ENCODE measurements around the gene SUCLG2.
"Not testable (repeated sequence)": the region's sequence is repeated elsewhere in the genome, so short reads cannot be mapped to it uniquely, and the experiment has no call there.

The SUCLG2 gene

GRCh38 chr3:67602816-67603215, 51.6 kb downstream of the SUCLG2 start:
- no peak for DNase-seq

DNA sequence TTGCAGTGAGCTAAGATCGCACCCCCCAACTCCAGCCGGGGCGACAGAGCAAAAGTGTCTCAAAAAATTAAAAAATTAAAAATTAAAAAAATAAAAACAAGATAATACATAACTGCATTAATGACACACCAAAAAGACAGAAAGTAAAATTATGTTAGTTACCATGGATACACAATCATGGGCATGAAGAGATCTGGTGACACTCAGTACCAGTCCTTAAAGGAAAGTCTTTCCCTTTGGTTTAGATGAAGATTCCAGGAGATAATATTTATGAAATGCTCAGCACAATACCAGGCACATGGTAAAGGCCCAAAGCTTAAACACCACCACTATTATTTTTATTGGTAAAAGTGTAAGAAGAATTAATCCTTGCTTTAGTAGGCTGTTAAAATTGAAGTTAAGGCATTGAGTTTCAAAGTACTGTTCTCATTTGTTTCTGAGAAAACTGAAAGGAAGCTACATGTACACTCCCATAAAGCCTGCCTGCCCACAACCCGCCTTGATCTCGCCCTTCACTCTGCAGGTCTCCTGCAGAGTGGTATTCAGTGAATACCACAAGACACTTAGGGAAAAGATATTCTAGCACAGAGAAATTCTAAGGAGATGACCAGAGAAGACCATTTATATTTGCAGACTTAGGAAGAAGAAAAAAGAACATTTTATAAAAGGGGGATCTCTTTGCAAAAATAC, 52.3 kb downstream of the SUCLG2 start:
- DNase-seq: peak; percentile 46

- DNase-seq: no peak
Observed at GRCh38 chr3:67601385-67601784, 53.0 kb downstream of the SUCLG2 start.

DNA sequence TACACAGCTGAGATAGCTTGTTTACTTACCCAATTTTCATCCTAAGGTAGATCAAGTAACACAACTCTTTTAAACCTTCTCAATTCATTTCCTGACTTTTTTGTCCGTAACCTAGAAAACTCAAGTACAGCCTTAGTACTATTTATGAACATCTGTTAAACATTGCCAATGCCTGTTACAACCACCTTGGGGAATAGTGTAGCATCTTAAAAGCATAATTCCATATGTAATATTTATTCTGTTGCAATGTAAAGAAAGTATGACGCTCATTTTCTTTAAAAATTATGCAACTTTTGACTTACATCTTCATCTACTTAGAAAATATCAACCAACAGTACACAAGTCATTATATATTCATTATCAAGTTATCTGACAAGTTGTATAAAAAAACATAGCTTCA, 54.6 kb downstream of the SUCLG2 start:
- no peak for DNase-seq

- DNase-seq: peak; percentile 6
Observed at GRCh38 chr3:67598814-67599556, 55.4 kb downstream of the SUCLG2 start.

- DNase-seq: no peak
Observed at GRCh38 chr3:67595424-67595823, 59.0 kb downstream of the SUCLG2 start.

DNA sequence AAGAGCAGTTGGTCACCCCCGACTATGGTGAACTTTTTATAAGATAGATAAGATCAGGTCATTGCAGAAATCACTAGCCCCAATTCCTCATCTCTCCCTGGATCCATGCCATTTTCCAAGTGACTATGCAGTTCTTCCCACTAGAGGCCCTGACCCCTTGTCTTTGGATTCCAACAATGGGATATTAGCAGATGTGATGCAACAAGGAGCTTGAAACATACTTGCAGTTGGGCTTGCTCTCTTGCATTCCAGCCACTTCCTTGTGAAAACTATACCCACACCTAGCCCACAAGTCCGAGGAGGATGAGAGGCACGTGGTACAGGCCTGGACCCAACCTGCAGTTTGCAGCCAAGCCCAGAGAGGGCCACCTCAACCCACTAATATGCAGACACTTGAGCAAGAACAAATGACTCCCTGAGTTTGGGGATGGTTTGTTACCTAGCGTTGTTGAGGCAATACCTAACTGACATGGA, 60.6 kb downstream of the SUCLG2 start:
- no peak for DNase-seq

- no peak for DNase-seq
Observed at GRCh38 chr3:67592057-67592456, 62.4 kb downstream of the SUCLG2 start.

DNA sequence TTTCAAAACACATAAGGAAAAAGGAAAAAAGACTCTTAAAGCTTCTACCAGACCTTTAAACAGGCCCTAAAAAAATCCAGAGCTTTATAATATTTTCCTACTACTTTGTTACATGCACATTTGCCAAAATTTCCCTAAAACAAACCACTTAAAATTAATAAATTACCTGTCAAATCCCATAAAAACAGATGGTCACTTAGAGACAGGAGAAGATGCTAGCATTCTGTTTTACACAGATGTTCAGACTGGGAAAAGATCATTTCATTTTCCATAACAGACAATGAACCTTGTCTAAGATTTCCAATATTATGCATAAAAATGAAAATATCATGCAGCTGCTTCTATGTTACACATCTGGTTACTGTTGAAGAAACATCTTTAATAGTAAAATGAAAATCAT, 66.6 kb downstream of the SUCLG2 start:
- no peak for DNase-seq

DNA sequence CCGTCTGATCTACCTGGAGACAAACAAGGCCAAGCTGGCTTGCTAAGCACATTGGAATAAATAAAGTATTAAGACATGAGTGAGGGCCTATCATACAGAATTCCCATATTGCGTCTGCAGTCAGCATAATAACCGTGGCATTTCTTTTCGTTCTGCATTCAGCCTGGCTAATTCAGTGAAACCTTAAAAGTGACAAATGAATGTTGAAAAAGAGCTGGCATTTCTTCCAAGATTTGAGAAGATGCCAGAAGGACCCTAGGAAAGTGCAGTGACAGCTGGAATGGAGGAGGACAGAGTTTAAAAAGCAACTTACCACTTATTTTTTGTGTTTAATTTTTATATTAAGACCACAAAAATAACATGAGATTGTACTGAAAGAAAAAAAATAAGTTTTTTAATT, 67.1 kb downstream of the SUCLG2 start:
- no peak for DNase-seq

GRCh38 chr3:67584608-67585007, 69.8 kb downstream of the SUCLG2 start:
- not testable (repeated sequence) for DNase-seq

GRCh38 chr3:67580430-67581000, 73.9 kb downstream of the SUCLG2 start:
- DNase-seq: no peak

GRCh38 chr3:67578416-67578815, 76.0 kb downstream of the SUCLG2 start:
- no peak for DNase-seq

- no peak for DNase-seq
Observed at GRCh38 chr3:67576441-67576840, 78.0 kb downstream of the SUCLG2 start.

- no peak for DNase-seq
Observed at GRCh38 chr3:67569324-67569723, 85.1 kb downstream of the SUCLG2 start.

- DNase-seq: no peak
Observed at GRCh38 chr3:67567893-67568292, 86.5 kb downstream of the SUCLG2 start.

DNA sequence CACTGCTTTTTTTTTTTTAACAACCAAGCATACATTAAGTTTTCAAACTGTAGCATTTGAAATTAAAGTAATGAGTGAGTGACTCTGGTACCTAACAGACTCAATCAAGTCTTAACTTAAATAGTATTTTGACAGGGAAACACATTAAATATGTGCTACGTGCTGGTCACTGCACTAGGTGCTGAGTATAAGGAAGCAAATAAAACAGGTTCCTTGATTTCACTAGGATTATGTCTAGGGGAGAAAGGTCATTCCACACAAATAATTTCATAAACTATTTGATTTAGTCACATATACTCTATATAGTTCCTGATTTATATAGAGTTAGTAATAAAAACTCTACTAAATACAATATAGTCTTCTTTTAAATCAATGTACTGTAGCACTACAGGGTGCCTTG, 89.4 kb downstream of the SUCLG2 start:
- no peak for DNase-seq

GRCh38 chr3:67564008-67564407, 90.4 kb downstream of the SUCLG2 start:
- DNase-seq: no peak

- DNase-seq: no peak
Observed at GRCh38 chr3:67561667-67562394, 92.6 kb downstream of the SUCLG2 start.

DNA sequence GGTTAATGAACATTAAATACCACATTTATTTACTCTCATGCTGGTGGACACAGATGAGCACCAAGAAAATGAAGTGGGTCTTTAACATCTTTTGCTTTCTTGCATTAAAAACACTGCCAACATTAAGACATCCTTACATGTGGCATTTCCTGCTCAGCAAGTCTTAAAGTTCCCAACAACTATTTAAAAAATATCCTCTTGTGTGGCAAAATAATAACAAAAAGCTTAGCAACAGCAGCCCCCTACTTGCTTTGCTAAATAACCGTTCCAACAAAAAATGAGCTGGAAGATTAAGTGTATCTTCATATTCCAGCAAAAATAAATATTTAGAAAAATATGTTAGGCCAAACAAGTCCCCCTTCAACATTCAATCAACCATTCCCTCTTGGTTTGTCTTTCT, 93.1 kb downstream of the SUCLG2 start:
- no peak for DNase-seq

DNA sequence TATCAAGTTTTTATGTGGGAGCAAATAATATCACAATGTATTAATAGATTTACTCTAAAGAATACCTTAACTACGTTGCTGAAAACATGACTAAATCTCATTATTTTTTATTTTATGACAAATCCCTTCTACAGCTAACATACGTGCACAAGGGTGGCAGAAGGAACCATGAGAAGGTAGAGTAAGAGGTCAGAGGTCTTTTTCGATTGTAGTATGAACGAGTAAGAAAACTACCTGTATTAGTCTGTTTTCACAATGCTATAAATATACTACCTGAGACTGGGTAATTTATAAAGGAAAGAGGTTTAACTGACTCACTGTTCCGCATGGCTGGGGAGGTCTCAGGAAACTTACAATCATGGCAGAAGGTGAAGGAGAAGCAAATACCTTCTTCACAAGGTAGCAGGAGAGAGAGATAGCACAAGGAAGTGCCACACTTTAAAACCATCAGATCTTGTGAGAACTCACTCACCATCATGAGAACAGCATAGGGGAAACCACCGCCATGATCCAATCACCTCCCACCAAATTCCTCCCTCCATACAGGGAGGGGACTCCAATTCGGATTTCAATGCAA, 95.3 kb downstream of the SUCLG2 start:
- DNase-seq: no peak

GRCh38 chr3:67558426-67558825, 96.0 kb downstream of the SUCLG2 start:
- DNase-seq: no peak

- no peak for DNase-seq
Observed at GRCh38 chr3:67557848-67558355, 96.5 kb downstream of the SUCLG2 start.

Data from CD4-positive, alpha-beta T cell treated with Interleukin-6 for 4 hours (primary cell).